Activated CD4-positive, alpha-beta T cell treated with anti-CD3 and anti-CD28 coated beads for 36 hours (primary cell): ENCODE data around the gene AGBL3. TPM values are rescaled to one million over a fixed set of nuclear protein-coding genes. Genes with fewer than 3 reads are reported as not detected.

ENCODE experiments used
- ATAC-seq: fragments of 200-7000 bp; cut with Tn5 transposase; one replicate; pipeline ENCODE4 v1.10.0; 2021; ENCODE audit warnings: mild to moderate bottlenecking, moderate library complexity
- CTCF ChIA-PET: fragments of 350-600 bp; sonication (Branson Sonifier 250); formaldehyde crosslinking; loops from one replicate; lab custom pipeline; 2021; ENCODE audit warnings: antibody characterized with exemption; lab: Charles Lee
- POLR2A ChIA-PET: fragments of 350-600 bp; sonication (Branson Sonifier 250); formaldehyde crosslinking; loops from one replicate; lab custom pipeline; 2021; ENCODE audit warnings: antibody characterized with exemption, inconsistent platforms; lab: Charles Lee
- DNase-seq: peaks from one replicate; pipeline ENCODE4 v3.0.0-alpha.2; 2020
- H3K27ac Mint-ChIP-seq: one replicate; pipeline ENCODE4 v1.8.0; 2021; ENCODE audit warnings: mixed read lengths
- H3K27me3 Mint-ChIP-seq: one replicate; pipeline ENCODE4 v1.8.0; 2021; ENCODE audit warnings: mixed read lengths
- H3K36me3 Mint-ChIP-seq: one replicate; pipeline ENCODE4 v1.8.0; 2021; ENCODE audit warnings: low read depth, mixed read lengths
- H3K4me1 Mint-ChIP-seq: one replicate; pipeline ENCODE4 v1.8.0; 2021; ENCODE audit warnings: mixed read lengths
- H3K4me3 Mint-ChIP-seq: one replicate; pipeline ENCODE4 v1.8.0; 2021; ENCODE audit warnings: mild to moderate bottlenecking, moderate library complexity, mixed read lengths
- H3K9me3 Mint-ChIP-seq: one replicate; pipeline ENCODE4 v1.8.0; 2021; ENCODE audit warnings: low read depth, mixed read lengths
- intact Hi-C, 2 experiments: fragments of 100-400 bp; cut with DNase I in 1 of 2; cut with micrococcal nuclease in 1 of 2; formaldehyde crosslinking; loops; one replicate each; pipeline versions ENCODE4 v1.14.2 to v1.15.1; 2022 to 2024; cut with DNase I, micrococcal nuclease
- total RNA-seq, 2 experiments: library from RNA; stranded (reverse); gene quantifications; one replicate each; pipeline ENCODE4 v1.2.3, GENCODE V29; 2021

The AGBL3 gene
- total RNA-seq, 2 experiments from 2014 or later, result 2.1 to 2.2 TPM

- no peaks in the 10 kb centered on the region for H3K4me1 Mint-ChIP-seq
- intact Hi-C loops, result no loop called here
- CTCF ChIA-PET, result no interaction called here
- H3K27me3 Mint-ChIP-seq, result no peaks in the 10 kb centered on the region
- H3K27ac Mint-ChIP-seq, result no peak overlapping the region
- no peak overlapping the region for H3K4me3 Mint-ChIP-seq
- DNase-seq, result no peak
- H3K36me3 Mint-ChIP-seq, result peaks cover 21% of the 10 kb centered on the region
- POLR2A ChIA-PET, result no interaction called here
- peaks cover 27% of the 10 kb centered on the region for H3K9me3 Mint-ChIP-seq
- ATAC-seq, result no peak
These were observed 192.1 kb downstream of the AGBL3 start for GRCh38 chr7:135178364-135178763.

- no peak for ATAC-seq
- H3K36me3 Mint-ChIP-seq, result peaks cover 32% of the 10 kb centered on the region
- intact Hi-C loops, result no loop called here
- H3K27ac Mint-ChIP-seq, result no peak overlapping the region
- DNase-seq, result no peak
- H3K27me3 Mint-ChIP-seq, result no peaks in the 10 kb centered on the region
- POLR2A ChIA-PET, result no interaction called here
- CTCF ChIA-PET, result interaction anchor here (1.3 to 2.5 kb wide), 2 partner anchors 8 to 193 kb away, joined by 4 to 8 read pairs; partner anchors contain the start of genes AGBL3 and CYREN
- H3K9me3 Mint-ChIP-seq, result peaks cover 32% of the 10 kb centered on the region
- no peaks in the 10 kb centered on the region for H3K4me1 Mint-ChIP-seq
- H3K4me3 Mint-ChIP-seq, result no peak overlapping the region
These were observed 193.1 kb downstream of the AGBL3 start for GRCh38 chr7:135179321-135179925.

GRCh38 chr7:135180122-135180521 is 193.8 kb downstream of the AGBL3 start:
- no peak for DNase-seq
- ChIA-PET POLR2A (no interaction called here), CTCF (interaction anchor here (0.6 to 2.5 kb wide), 3 partner anchors 8 to 621 kb away, joined by 3 to 8 read pairs (median 4); partner anchors contain the start of genes AGBL3 and CYREN)
- H3K27ac Mint-ChIP-seq, result no peak overlapping the region
- no peak overlapping the region for H3K4me3 Mint-ChIP-seq
- ATAC-seq, result peak; percentile 51
- H3K9me3 Mint-ChIP-seq, result peaks cover 32% of the 10 kb centered on the region
- intact Hi-C loops, result no loop called here
- no peaks in the 10 kb centered on the region for H3K4me1 Mint-ChIP-seq
- no peaks in the 10 kb centered on the region for H3K27me3 Mint-ChIP-seq
- peaks cover 39% of the 10 kb centered on the region for H3K36me3 Mint-ChIP-seq

DNA sequence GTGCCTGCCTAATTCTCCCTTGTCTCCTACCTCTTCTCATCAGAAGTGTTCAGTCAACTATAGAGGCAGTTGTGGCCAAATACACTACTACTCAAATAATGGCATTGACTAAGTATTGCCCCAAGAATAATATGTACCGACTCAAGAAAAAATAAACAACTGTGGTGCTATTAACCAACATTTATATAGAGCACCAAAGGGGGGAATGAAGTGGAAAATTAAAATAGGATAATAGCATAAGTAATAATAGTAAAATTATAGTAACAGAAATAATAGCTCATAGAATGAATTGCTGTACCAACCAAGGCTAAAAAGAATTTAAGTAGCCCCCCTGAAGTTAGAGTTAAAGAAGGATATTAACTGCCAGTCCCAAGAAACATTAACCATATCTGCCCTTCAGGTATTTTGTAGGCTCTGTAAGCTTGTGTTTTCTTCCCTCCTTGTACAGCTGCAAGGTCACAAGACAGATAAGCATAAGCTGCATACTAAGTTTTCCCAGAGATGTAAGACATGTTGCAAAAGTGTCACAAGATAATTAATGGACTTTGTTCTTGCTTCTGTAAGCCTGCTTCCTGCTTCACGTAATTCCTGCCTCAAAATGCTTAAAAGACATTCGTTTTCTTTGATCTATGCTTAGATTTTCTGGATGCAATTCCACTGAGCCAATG is 195.1 kb downstream of the AGBL3 start:
- H3K36me3 Mint-ChIP-seq, result peaks cover 45% of the 10 kb centered on the region
- ATAC-seq (no peak), DNase-seq (no peak)
- no peaks in the 10 kb centered on the region for H3K27me3 Mint-ChIP-seq
- POLR2A ChIA-PET, result no interaction called here
- H3K4me3 Mint-ChIP-seq, result no peak overlapping the region
- H3K27ac Mint-ChIP-seq, result no peak overlapping the region
- CTCF ChIA-PET, result interaction anchor here (2.5 kb wide), 1 partner anchor 10 kb away, joined by 8 read pairs; the partner anchor contains the start of gene CYREN
- intact Hi-C loops, result no loop called here
- H3K4me1 Mint-ChIP-seq, result no peaks in the 10 kb centered on the region
- peaks cover 32% of the 10 kb centered on the region for H3K9me3 Mint-ChIP-seq

DNA sequence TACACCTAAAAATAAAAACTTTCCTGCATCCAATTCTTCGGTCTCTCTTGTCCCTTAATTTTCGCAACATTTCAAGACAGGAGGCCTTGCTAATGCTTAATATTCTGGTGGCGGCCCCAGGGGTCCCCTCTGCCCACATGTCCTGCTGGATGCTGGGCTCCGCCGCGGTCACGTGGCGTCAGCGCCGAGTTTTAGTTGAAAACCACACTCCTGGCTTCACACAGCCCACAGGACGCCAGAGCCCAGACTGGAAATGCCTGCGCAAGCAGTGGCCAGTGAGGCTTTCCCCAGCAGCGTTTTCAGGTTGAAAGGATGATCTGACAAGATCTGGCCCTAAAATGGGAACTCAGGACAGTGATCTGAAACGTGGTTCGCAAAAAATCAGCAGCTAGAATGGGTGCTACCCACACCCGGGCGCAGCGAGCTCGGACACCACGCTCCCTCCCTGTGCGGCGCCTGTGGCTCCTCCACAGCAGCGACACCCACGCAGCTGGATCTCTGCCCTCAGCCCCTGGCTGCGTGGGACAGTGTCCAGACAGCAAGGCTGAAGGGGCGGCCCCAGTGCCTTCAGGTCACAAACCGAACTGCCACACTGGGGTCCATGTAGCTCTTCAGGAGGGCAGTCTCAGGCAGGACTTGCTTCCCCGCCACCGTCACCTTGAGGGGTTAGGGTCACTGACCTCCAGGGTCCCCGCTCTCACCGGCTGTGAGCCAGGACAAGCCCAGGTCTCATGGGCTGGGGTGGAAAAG is 195.8 kb downstream of the AGBL3 start:
- POLR2A ChIA-PET, result no interaction called here
- Mint-ChIP-seq H3K36me3 (peaks cover 45% of the 10 kb centered on the region), H3K9me3 (peaks cover 32% of the 10 kb centered on the region)

DNA sequence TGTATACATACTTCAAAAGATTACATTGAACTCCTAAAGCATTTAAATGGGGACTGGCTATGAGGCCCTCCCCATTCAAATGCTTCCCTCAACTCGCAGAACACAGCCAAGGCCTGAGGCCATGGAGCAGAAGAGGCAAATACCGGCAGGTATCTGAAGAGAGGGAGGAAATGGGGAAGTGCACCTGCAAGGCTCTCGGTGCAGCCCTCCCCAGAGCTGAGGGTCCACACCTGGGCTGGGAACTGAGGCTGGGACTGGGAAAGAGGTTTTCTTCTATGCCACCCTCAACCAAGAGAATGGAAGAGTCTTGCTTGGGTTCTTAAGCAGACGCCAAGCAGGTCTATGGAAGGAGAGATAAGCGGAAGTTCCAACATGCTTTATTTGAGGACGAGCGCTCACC is 197.2 kb downstream of the AGBL3 start:
- intact Hi-C loops, result no loop called here
- POLR2A ChIA-PET, result no interaction called here
- no peak overlapping the region for H3K27ac Mint-ChIP-seq
- peaks cover 32% of the 10 kb centered on the region for H3K9me3 Mint-ChIP-seq
- H3K36me3 Mint-ChIP-seq, result peaks cover 50% of the 10 kb centered on the region
- ATAC-seq (no peak), DNase-seq (no peak)
- H3K4me1 Mint-ChIP-seq, result no peaks in the 10 kb centered on the region
- H3K27me3 Mint-ChIP-seq, result no peaks in the 10 kb centered on the region
- CTCF ChIA-PET, result interaction anchor here (0.6 to 0.7 kb wide), 2 partner anchors 32 to 589 kb away, joined by 3 read pairs; no protein-coding TSS in a partner anchor
- no peak overlapping the region for H3K4me3 Mint-ChIP-seq

More for the DNA sequence above, 195.8 kb downstream of the AGBL3 start:
- intact Hi-C loops, result no loop called here
- Mint-ChIP-seq H3K4me1 (no peaks in the 10 kb centered on the region), H3K27me3 (no peaks in the 10 kb centered on the region), H3K4me3 (no peak overlapping the region), H3K27ac (no peak overlapping the region)
- CTCF ChIA-PET, result interaction anchor here (2.5 kb wide), 1 partner anchor 10 kb away, joined by 8 read pairs; the partner anchor contains the start of gene CYREN
- ATAC-seq (no peak), DNase-seq (no peak)

- POLR2A ChIA-PET, result no interaction called here
- peaks cover 56% of the 10 kb centered on the region for H3K36me3 Mint-ChIP-seq
- no peaks in the 10 kb centered on the region for H3K4me1 Mint-ChIP-seq
- no peaks in the 10 kb centered on the region for H3K27me3 Mint-ChIP-seq
- ATAC-seq (no peak), DNase-seq (no peak)
- CTCF ChIA-PET, result no interaction called here
- no peak overlapping the region for H3K27ac Mint-ChIP-seq
- intact Hi-C loops, result no loop called here
- peaks cover 30% of the 10 kb centered on the region for H3K9me3 Mint-ChIP-seq
- H3K4me3 Mint-ChIP-seq, result no peak overlapping the region
These were observed 198.0 kb downstream of the AGBL3 start for GRCh38 chr7:135184254-135184841.

Other genes with a start within 250 kb of the AGBL3 start
- gene CALD1, start 206.9 kb upstream of the AGBL3 start, total RNA-seq, result 1 to 10 TPM; 8.5 to 8.7 TPM
- 10 to 100 TPM; 10.8 to 12.1 TPM for gene TMEM140, start 161.6 kb downstream of the AGBL3 start, total RNA-seq
- gene CYREN, start 184.2 kb downstream of the AGBL3 start, total RNA-seq, result 10 to 100 TPM; 32.6 to 40.5 TPM
- 10 to 100 TPM; 11.8 to 12.0 TPM for gene WDR91, start 225.0 kb downstream of the AGBL3 start, total RNA-seq
- gene STRA8, start 247.3 kb downstream of the AGBL3 start, total RNA-seq, result not detected